ENCODE measurements around the gene LY86. TPM values are rescaled to one million over a fixed set of nuclear protein-coding genes. Genes with fewer than 3 reads are reported as not detected.

LY86 gene
- total RNA-seq, 1 experiment from 2014 or later: not detected

- Histone ChIP-seq H3K4me1 (ENCODE audit: insufficient read depth, low read length) (peaks cover 4% of the 10 kb centered on the region), H2BK12ac (ENCODE audit: insufficient read length, low read depth, low read length) (no peak overlapping the region), H3K23ac (ENCODE audit: insufficient read length, low read depth, low read length) (no peak overlapping the region), H3K4ac (ENCODE audit: low read depth, low read length) (no peak overlapping the region), H3K27ac (ENCODE audit: insufficient read length, low read depth, low read length) (no peak overlapping the region), H2BK20ac (ENCODE audit: low read depth, low read length, poor library complexity, severe bottlenecking) (no peak overlapping the region), H3K9me3 (ENCODE audit: control insufficient read depth, low read depth, low read length) (no peaks in the 10 kb centered on the region), H2BK15ac (ENCODE audit: low read depth, low read length) (no peak overlapping the region), H2BK120ac (ENCODE audit: low read depth, low read length, poor library complexity, severe bottlenecking) (no peak overlapping the region), H4K20me1 (ENCODE audit: control insufficient read depth, insufficient read depth, insufficient read length) (no peaks in the 10 kb centered on the region), H3K4me2 (ENCODE audit: insufficient read depth, insufficient read length, low read length) (no peak overlapping the region), H3K27me3 (ENCODE audit: insufficient read depth, low read length) (no peaks in the 10 kb centered on the region), H3K79me1 (ENCODE audit: insufficient read depth, low read depth, low read length, poor library complexity, severe bottlenecking) (no peaks in the 10 kb centered on the region), H3K56ac (ENCODE audit: insufficient read length, low read depth, low read length) (no peak overlapping the region), H3K23me2 (ENCODE audit: insufficient read length, low read depth, low read length, poor library complexity, severe bottlenecking) (peaks cover 10% of the 10 kb centered on the region), H3K14ac (ENCODE audit: insufficient read depth, low read length) (no peak overlapping the region), H2BK5ac (ENCODE audit: insufficient read length, low read length) (no peak overlapping the region), H2AK5ac (ENCODE audit: insufficient read length, low read length) (no peak overlapping the region), H3K18ac (ENCODE audit: insufficient read length, low read depth, low read length) (no peak overlapping the region), H3T11ph (ENCODE audit: low read length) (no peak overlapping the region), H4K5ac (ENCODE audit: insufficient read length, low read depth, low read length) (no peak overlapping the region), H4K91ac (ENCODE audit: insufficient read length, low read depth, low read length) (no peak overlapping the region), H3K9ac (ENCODE audit: extremely low read depth, insufficient read length, low read length) (no peak overlapping the region), H3K79me2 (ENCODE audit: insufficient read depth, low read length) (no peaks in the 10 kb centered on the region), H4K8ac (replicated peaks; ENCODE audit: insufficient read length, low read depth, low read length) (no peak overlapping the region), H2AFZ (ENCODE audit: low read length) (no peak overlapping the region)
- Mint-ChIP-seq H3K4me3 (no peak overlapping the region), H3K9me3 (peaks cover 11 to 15% of the 10 kb centered on the region in 2 experiments; a peak in 4 of 5 replicates), H3K4me1 (peaks cover 14 to 15% of the 10 kb centered on the region in 2 experiments), H3K27me3 (ENCODE audit: low read depth) (peaks cover 39% of the 10 kb centered on the region), H3K36me3 (ENCODE audit: insufficient read depth in 1 of 3, low read depth in 3 of 3) (peaks cover 1 to 9% (median 4%) of the 10 kb centered on the region in 3 experiments; a peak in 4 of 7 replicates), H3K27ac (no peak overlapping the region)
- WGBS (ENCODE audit: extremely low coverage, insufficient read length, low lambda C conversion rate): no CpG with 5 or more reads among the region's 2 CpGs
- TF ChIP-seq, protein P1, sequence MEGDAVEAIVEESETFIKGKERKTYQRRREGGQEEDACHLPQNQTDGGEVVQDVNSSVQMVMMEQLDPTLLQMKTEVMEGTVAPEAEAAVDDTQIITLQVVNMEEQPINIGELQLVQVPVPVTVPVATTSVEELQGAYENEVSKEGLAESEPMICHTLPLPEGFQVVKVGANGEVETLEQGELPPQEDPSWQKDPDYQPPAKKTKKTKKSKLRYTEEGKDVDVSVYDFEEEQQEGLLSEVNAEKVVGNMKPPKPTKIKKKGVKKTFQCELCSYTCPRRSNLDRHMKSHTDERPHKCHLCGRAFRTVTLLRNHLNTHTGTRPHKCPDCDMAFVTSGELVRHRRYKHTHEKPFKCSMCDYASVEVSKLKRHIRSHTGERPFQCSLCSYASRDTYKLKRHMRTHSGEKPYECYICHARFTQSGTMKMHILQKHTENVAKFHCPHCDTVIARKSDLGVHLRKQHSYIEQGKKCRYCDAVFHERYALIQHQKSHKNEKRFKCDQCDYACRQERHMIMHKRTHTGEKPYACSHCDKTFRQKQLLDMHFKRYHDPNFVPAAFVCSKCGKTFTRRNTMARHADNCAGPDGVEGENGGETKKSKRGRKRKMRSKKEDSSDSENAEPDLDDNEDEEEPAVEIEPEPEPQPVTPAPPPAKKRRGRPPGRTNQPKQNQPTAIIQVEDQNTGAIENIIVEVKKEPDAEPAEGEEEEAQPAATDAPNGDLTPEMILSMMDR (conservative IDR thresholded peaks at IDR 0.05): no peak
- DNase-seq: no peak
These were observed 46.2 kb upstream of the LY86 start for GRCh38 chr6:6542357-6542756.

Data from H9 (cell line).